Mesenchymal stem cell (in vitro differentiated cells and primary cell): Measurements from ENCODE around the gene NKAIN2.

Experiments
- DNase-seq: peaks from one replicate; pipeline ENCODE4 v3.0.0-alpha.2; 2013
- H2AFZ ChIP-seq: one replicate; pipeline ENCODE4 v1.6.1; 2013; ENCODE audit warnings: low read depth, mild to moderate bottlenecking, control low read depth, inconsistent platforms, low read length, moderate library complexity
- H2AK5ac ChIP-seq: 2 replicates; pipeline ENCODE4 v1.6.1; 2013; ENCODE audit warnings: low read length, moderate library complexity, mild to moderate bottlenecking, inconsistent platforms; ENCODE audit not compliant: severe bottlenecking
- H2BK120ac ChIP-seq: one replicate; pipeline ENCODE4 v1.6.1; 2013; ENCODE audit warnings: low read depth, mild to moderate bottlenecking, inconsistent platforms, low read length, moderate library complexity
- H2BK12ac ChIP-seq, 2 experiments: one replicate each; pipeline ENCODE4 v1.6.1; 2013; ENCODE audit warnings: inconsistent platforms in 2 of 2, low read length in 2 of 2, mild to moderate bottlenecking in 2 of 2, moderate library complexity in 2 of 2, control low read depth in 1 of 2
- H2BK15ac ChIP-seq: one replicate; pipeline ENCODE4 v1.6.1; 2013; ENCODE audit warnings: mild to moderate bottlenecking, low read depth, inconsistent platforms; ENCODE audit not compliant: poor library complexity, severe bottlenecking
- H2BK5ac ChIP-seq: 2 replicates; pipeline ENCODE4 v1.6.1; 2013; ENCODE audit warnings: low read depth, mild to moderate bottlenecking, low read length, control low read depth, inconsistent platforms; ENCODE audit not compliant: poor library complexity, severe bottlenecking
- H3K14ac ChIP-seq, 2 experiments: one replicate each; pipeline ENCODE4 v1.6.1; 2013; ENCODE audit warnings: inconsistent platforms in 2 of 2, low read length in 2 of 2, control low read depth in 1 of 2, mild to moderate bottlenecking in 1 of 2, moderate library complexity in 1 of 2
- H3K18ac ChIP-seq, 2 experiments: one replicate each; pipeline ENCODE4 v1.6.1; 2013; ENCODE audit warnings: inconsistent platforms in 2 of 2, low read length in 2 of 2, control low read depth in 1 of 2, low read depth in 1 of 2, mild to moderate bottlenecking in 1 of 2
- H3K23ac ChIP-seq, 2 experiments: one replicate each; pipeline ENCODE4 v1.6.1; 2013; ENCODE audit warnings: inconsistent platforms in 2 of 2, low read length in 2 of 2, mild to moderate bottlenecking in 2 of 2, moderate library complexity in 2 of 2, control low read depth in 1 of 2
- H3K27ac ChIP-seq: 2 replicates; pipeline ENCODE4 v1.5.1; 2013; ENCODE audit warnings: mild to moderate bottlenecking, moderate library complexity, low read length, control low read depth, inconsistent platforms; ENCODE audit not compliant: poor library complexity, severe bottlenecking
- H3K27me3 ChIP-seq, 2 experiments: 2 replicates each; pipeline versions ENCODE4 v1.6.1 to v1.7.0; 2013; ENCODE audit warnings: low read length in 2 of 2, mild to moderate bottlenecking in 2 of 2, moderate library complexity in 2 of 2, control low read depth in 1 of 2, inconsistent platforms in 1 of 2; ENCODE audit not compliant: control insufficient read depth in 1 of 2, insufficient read depth in 1 of 2
- H3K36me3 ChIP-seq, 2 experiments: 2 replicates each; pipeline versions ENCODE4 v1.6.1 to v1.7.0; 2013; ENCODE audit warnings: low read length in 2 of 2, control low read depth in 1 of 2, inconsistent platforms in 1 of 2, low read depth in 1 of 2, mild to moderate bottlenecking in 1 of 2; ENCODE audit not compliant: insufficient read depth in 2 of 2, control insufficient read depth in 1 of 2
- H3K4ac ChIP-seq, 2 experiments: one replicate each; pipeline ENCODE4 v1.6.1; 2013; ENCODE audit warnings: inconsistent platforms in 2 of 2, low read length in 2 of 2, mild to moderate bottlenecking in 2 of 2, moderate library complexity in 2 of 2, control low read depth in 1 of 2, low read depth in 1 of 2
- H3K4me1 ChIP-seq: 2 replicates; pipeline ENCODE4 v1.6.1; 2013; ENCODE audit warnings: low read depth, low read length, control low read depth; ENCODE audit not compliant: control insufficient read depth, insufficient read depth
- H3K4me2 ChIP-seq: 2 replicates; pipeline ENCODE4 v1.6.1; 2013; ENCODE audit warnings: low read length, mild to moderate bottlenecking, inconsistent platforms; ENCODE audit not compliant: poor library complexity, severe bottlenecking
- H3K4me3 ChIP-seq, 2 experiments: 2 replicates each; pipeline versions ENCODE4 v1.5.1 to v1.7.0; 2013; ENCODE audit warnings: low read length in 2 of 2, mild to moderate bottlenecking in 2 of 2, control low read depth in 1 of 2, low read depth in 1 of 2; ENCODE audit not compliant: insufficient read depth in 1 of 2
- H3K79me1 ChIP-seq: replicated peaks from 2 replicates; pipeline ENCODE4 v1.6.1; 2013; ENCODE audit warnings: mild to moderate bottlenecking, control low read depth, low read length, inconsistent platforms; ENCODE audit not compliant: poor library complexity, severe bottlenecking
- H3K9ac ChIP-seq: 2 replicates; pipeline ENCODE4 v1.7.0; 2013; ENCODE audit warnings: mild to moderate bottlenecking, low read length, moderate library complexity
- H3K9me3 ChIP-seq: 2 replicates; pipeline ENCODE4 v1.7.0; 2013; ENCODE audit warnings: mild to moderate bottlenecking, low read length; ENCODE audit not compliant: control insufficient read depth
- H4K8ac ChIP-seq: one replicate; pipeline ENCODE4 v1.6.1; 2013; ENCODE audit warnings: inconsistent platforms, mild to moderate bottlenecking, low read length, moderate library complexity
- H4K91ac ChIP-seq: one replicate; pipeline ENCODE4 v1.6.1; 2013; ENCODE audit warnings: mild to moderate bottlenecking, low read length, inconsistent platforms
- WGBS: methylation state at CpG from one replicate; pipeline ENCODE4 v1.1.7; 2013; ENCODE audit warnings: mixed read lengths; 5-methylcytosine and 5-hydroxymethylcytosine counted together

The NKAIN2 gene

DNA sequence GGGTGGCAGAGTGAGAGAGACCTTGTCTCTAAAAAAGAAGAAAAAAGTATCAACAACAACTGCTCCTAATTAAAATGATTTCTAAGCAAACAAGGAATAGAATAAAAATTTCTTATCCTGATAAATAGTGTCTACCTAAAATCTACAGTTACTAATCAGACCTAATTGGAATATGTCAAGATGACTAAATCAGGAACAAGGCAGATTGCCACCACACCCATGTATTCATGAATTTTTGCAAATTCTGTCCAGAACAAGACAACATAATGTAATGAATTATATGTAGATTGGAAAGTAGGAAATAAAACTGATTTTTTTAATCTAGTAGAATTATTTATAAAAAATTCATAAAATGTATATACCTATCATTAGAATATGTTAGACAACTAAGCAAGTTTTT lies 339.8 kb downstream of the NKAIN2 start:
- Histone ChIP-seq H2BK120ac (no peak overlapping the region), H2AFZ (no peak overlapping the region), H3K4me1 (no peaks in the 10 kb centered on the region), H2BK5ac (no peak overlapping the region), H3K27ac (no peak overlapping the region), H3K36me3 (no peaks in the 10 kb centered on the region), H3K4me2 (no peak overlapping the region), H2BK12ac (no peak overlapping the region), H4K8ac (no peak overlapping the region), H3K9me3 (no peaks in the 10 kb centered on the region), H3K4me3 (no peak overlapping the region), H3K79me1 (no peaks in the 10 kb centered on the region), H3K9ac (no peak overlapping the region), H3K23ac (no peak overlapping the region), H4K91ac (no peak overlapping the region), H3K27me3 (no peaks in the 10 kb centered on the region), H3K4ac (no peak overlapping the region), H2AK5ac (no peak overlapping the region), H2BK15ac (no peak overlapping the region), H3K14ac (no peak overlapping the region), H3K18ac (no peak overlapping the region)
- DNase-seq: no peak

DNA sequence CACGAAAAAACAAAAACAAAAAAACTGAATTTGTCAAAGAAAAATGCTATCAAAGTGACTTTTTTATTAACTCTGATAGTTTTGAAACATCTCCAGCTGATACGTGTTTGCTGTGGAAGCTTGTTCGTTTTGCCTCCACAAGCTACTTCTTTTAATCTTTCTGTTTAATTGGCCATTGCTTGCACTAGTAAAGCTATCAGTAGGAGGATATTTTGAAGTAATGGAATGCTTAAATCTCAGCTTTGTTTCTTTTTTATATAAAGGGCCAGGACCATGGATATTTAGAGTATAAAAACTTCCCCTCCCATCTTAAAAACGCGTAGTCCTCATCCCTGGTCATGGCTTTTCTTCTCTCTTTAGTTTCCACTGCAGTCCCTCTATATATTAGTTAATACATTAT lies 344.0 kb downstream of the NKAIN2 start:
- Histone ChIP-seq H3K4ac (no peak overlapping the region), H2AK5ac (no peak overlapping the region), H2AFZ (no peak overlapping the region), H3K4me1 (no peaks in the 10 kb centered on the region), H3K23ac (no peak overlapping the region), H3K9me3 (no peaks in the 10 kb centered on the region), H3K14ac (no peak overlapping the region), H3K9ac (no peak overlapping the region), H3K4me2 (no peak overlapping the region), H3K27ac (no peak overlapping the region), H2BK120ac (no peak overlapping the region), H3K36me3 (no peaks in the 10 kb centered on the region), H2BK15ac (no peak overlapping the region), H3K79me1 (no peaks in the 10 kb centered on the region), H3K4me3 (no peak overlapping the region), H2BK5ac (no peak overlapping the region), H3K27me3 (no peaks in the 10 kb centered on the region), H4K91ac (no peak overlapping the region), H4K8ac (no peak overlapping the region), H2BK12ac (no peak overlapping the region), H3K18ac (no peak overlapping the region)
- 42% methylated on average over 2 of the region's 5 CpGs for WGBS
- no peak for DNase-seq

DNA sequence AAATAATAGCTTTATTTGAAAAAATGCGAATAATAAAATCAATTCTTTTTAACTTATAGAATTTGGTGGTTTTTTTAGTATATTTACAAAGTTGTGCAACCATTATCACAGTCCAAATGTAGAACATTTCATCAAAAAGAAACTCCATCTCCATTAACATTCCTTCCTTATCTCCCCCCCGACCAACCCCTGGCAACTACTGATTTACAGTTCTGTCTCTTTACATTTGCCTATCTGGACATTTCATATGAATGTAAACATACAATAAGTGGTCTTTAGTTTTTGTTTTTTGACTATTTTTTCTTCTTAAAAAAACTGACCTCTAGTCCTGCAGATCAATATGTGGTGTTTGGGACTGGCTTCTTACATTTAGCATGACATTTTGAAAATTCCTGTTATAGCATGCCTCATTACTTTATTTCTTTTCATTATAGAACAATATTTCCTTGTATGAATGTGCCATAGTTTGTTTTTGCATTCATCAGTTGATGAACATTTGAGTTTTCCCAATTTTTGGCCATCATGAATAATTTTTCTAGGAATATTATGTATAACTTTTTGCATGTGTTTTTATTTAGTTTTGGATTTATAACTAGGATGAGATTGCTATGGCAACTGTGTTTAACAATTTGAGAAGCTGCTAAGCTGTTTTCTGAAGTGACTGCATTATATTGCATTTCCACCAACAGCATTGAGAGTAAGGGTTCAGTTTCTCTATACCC lies 344.7 kb downstream of the NKAIN2 start:
- H3K18ac ChIP-seq: no peak overlapping the region
- peak; percentile 15 for DNase-seq

DNA sequence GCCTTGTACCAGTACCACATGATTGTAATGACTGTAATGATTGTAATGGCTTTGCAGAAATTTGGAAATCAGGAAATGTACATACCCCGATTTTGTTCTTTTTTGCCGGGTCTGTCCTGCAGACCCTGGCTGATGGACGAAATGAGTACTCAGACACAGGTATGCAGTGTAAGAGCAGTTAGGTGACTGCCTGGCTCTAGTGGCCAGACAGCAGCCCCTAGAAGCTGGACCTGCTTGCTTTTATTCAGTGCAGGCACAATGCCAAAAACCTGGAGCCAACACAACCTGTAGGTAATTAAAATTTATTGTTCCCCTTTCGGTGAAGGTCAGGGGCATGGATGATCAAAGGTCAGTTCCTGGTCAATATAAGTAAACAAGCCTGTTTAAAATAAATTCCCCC lies 346.0 kb downstream of the NKAIN2 start:
- Histone ChIP-seq H2AFZ (no peak overlapping the region), H3K9ac (no peak overlapping the region), H2BK12ac (no peak overlapping the region), H2BK15ac (no peak overlapping the region), H3K9me3 (no peaks in the 10 kb centered on the region), H3K4ac (no peak overlapping the region), H2BK5ac (no peak overlapping the region), H3K4me1 (no peaks in the 10 kb centered on the region), H3K27me3 (no peaks in the 10 kb centered on the region), H3K27ac (no peak overlapping the region), H4K91ac (no peak overlapping the region), H3K36me3 (no peaks in the 10 kb centered on the region), H2BK120ac (no peak overlapping the region), H3K4me2 (no peak overlapping the region), H3K14ac (no peak overlapping the region), H3K18ac (no peak overlapping the region), H3K23ac (no peak overlapping the region), H4K8ac (no peak overlapping the region), H2AK5ac (no peak overlapping the region), H3K79me1 (no peaks in the 10 kb centered on the region), H3K4me3 (no peak overlapping the region)
- 94% methylated on average over 4 of the region's 4 CpGs for WGBS
- DNase-seq: no peak

More for the DNA sequence above, 344.7 kb downstream of the NKAIN2 start:
- no peaks in the 10 kb centered on the region for H3K36me3 ChIP-seq
- H3K79me1 ChIP-seq: no peaks in the 10 kb centered on the region
- no peak overlapping the region for H4K8ac ChIP-seq
- no peak overlapping the region for H3K23ac ChIP-seq
- no peak overlapping the region for H3K27ac ChIP-seq
- H2BK120ac ChIP-seq: no peak overlapping the region
- H3K4me1 ChIP-seq: no peaks in the 10 kb centered on the region
- no peak overlapping the region for H2BK5ac ChIP-seq
- H2BK12ac ChIP-seq: no peak overlapping the region
- no peak overlapping the region for H3K9ac ChIP-seq
- no peak overlapping the region for H3K4ac ChIP-seq
- H3K9me3 ChIP-seq: no peaks in the 10 kb centered on the region
- H2AK5ac ChIP-seq: no peak overlapping the region
- H2BK15ac ChIP-seq: no peak overlapping the region
- H2AFZ ChIP-seq: no peak overlapping the region
- no peak overlapping the region for H3K14ac ChIP-seq
- H4K91ac ChIP-seq: no peak overlapping the region
- H3K4me3 ChIP-seq: no peak overlapping the region
- 50% methylated on average over 1 of the region's 2 CpGs for WGBS
- H3K4me2 ChIP-seq: no peak overlapping the region
- H3K27me3 ChIP-seq: no peaks in the 10 kb centered on the region
